MM.1S (cell line): ENCODE data around the gene FUT8.

Experiments used
- CTCF ChIP-seq: fragments of 300-600 bp; sonication (generic); IDR thresholded peaks from 2 replicates; pipeline ENCODE4 v1.5.1; 2016; ENCODE audit warnings: antibody characterized with exemption, low read length, mixed read lengths
- EZH2 ChIP-seq: fragments of 300-600 bp; sonication (generic); optimal IDR thresholded peaks from 2 replicates; pipeline ENCODE3; 2017; ENCODE audit warnings: low read depth, mild to moderate bottlenecking, antibody characterized with exemption, low read length, mixed read lengths
- EZH2phosphoT487 ChIP-seq: fragments of 300-600 bp; sonication (generic); IDR thresholded peaks from 2 replicates; pipeline ENCODE4 v1.6.1; 2018; ENCODE audit warnings: antibody characterized with exemption, low read length

GRCh38 chr14:65783576-65783975 lies 371.0 kb downstream of the FUT8 start:
- no peak for TF ChIP-seq CTCF
- TF ChIP-seq EZH2phosphoT487: no peak
- no peak for TF ChIP-seq EZH2
